H1 (cell line): Measurements from ENCODE around the gene SEC22B. TPM values are rescaled to one million over a fixed set of nuclear protein-coding genes. Genes with fewer than 3 reads are reported as not detected.
"Not testable (repeated sequence)": the region's sequence is repeated elsewhere in the genome, so short reads cannot be mapped to it uniquely, and the experiment has no call there.

Source experiments
- CTCF ChIA-PET: fragments of 300-600 bp; sonication (Branson Sonifier 250); formaldehyde crosslinking; loops from one replicate; lab custom pipeline; 2021; ENCODE audit not compliant: partially characterized antibody; lab: Charles Lee
- POLR2A ChIA-PET: fragments of 300-600 bp; sonication (Branson Sonifier 250); formaldehyde crosslinking; loops from one replicate; lab custom pipeline; 2021; ENCODE audit warnings: inconsistent platforms; ENCODE audit not compliant: partially characterized antibody; lab: Charles Lee
- DNase-seq, 2 experiments: peaks; one replicate each; pipeline versions ENCODE4 v3.0.0 to v3.0.0-alpha.2; 2010 to 2022; ENCODE audit warnings: low spot score in 2 of 2, low read depth in 1 of 2, mixed read lengths in 1 of 2
- FAIRE-seq: peaks from 2 replicates; lab custom pipeline; 2011; peaks lifted over from hg19 to GRCh38; lab: Jason Lieb, UNC
- H2AFZ ChIP-seq: 2 replicates; pipeline ENCODE4 v1.8.1; 2012; ENCODE audit warnings: low read length, inconsistent platforms
- H2AK5ac ChIP-seq: 2 replicates; pipeline ENCODE4 v1.6.1; 2013; ENCODE audit warnings: low read depth, low read length
- H2BK120ac ChIP-seq: replicated peaks from 2 replicates; pipeline ENCODE3; 2013; ENCODE audit warnings: low read depth, low read length, inconsistent platforms
- H2BK12ac ChIP-seq: 2 replicates; pipeline ENCODE4 v1.6.1; 2013; ENCODE audit warnings: low read depth, low read length
- H2BK15ac ChIP-seq: 2 replicates; pipeline ENCODE4 v1.6.1; 2013; ENCODE audit warnings: low read length
- H2BK20ac ChIP-seq: 2 replicates; pipeline ENCODE4 v1.6.1; 2013; ENCODE audit warnings: low read length
- H2BK5ac ChIP-seq: 2 replicates; pipeline ENCODE4 v1.6.1; 2013; ENCODE audit warnings: low read depth, low read length
- H3K14ac ChIP-seq: 2 replicates; pipeline ENCODE4 v1.6.1; 2013; ENCODE audit warnings: inconsistent platforms; ENCODE audit not compliant: insufficient read length
- H3K18ac ChIP-seq: 2 replicates; pipeline ENCODE4 v1.6.1; 2013; ENCODE audit warnings: low read length; ENCODE audit errors: extremely low read depth
- H3K23ac ChIP-seq: 2 replicates; pipeline ENCODE4 v1.6.1; 2013; ENCODE audit warnings: inconsistent platforms; ENCODE audit not compliant: insufficient read length
- H3K23me2 ChIP-seq: 2 replicates; pipeline ENCODE4 v1.6.1; 2013; ENCODE audit warnings: low read depth, low read length
- H3K27ac ChIP-seq: 2 replicates; pipeline ENCODE4 v1.6.1; 2011; ENCODE audit warnings: low read depth, low read length, inconsistent platforms
- H3K27me3 ChIP-seq, 4 experiments: replicated peaks in 1 of 4; 1 replicate in 1 of 4; 2 replicates in 3 of 4; pipeline versions ENCODE4 v1.6.1 to v1.8.1; 2011 to 2013; ENCODE audit warnings: low read length in 3 of 4, mild to moderate bottlenecking in 3 of 4, inconsistent platforms in 2 of 4, mixed read lengths in 2 of 4, moderate library complexity in 1 of 4; ENCODE audit not compliant: control insufficient read depth in 3 of 4, insufficient read depth in 3 of 4; ENCODE audit errors: extremely low read depth in 1 of 4
- H3K36me3 ChIP-seq, 4 experiments: 2 replicates each; pipeline versions ENCODE4 v1.6.1 to v1.8.1; 2011 to 2013; ENCODE audit warnings: mild to moderate bottlenecking in 4 of 4, low read length in 3 of 4, moderate library complexity in 2 of 4, control low read depth in 1 of 4, inconsistent platforms in 1 of 4; ENCODE audit not compliant: insufficient read depth in 4 of 4, control insufficient read depth in 2 of 4
- H3K4ac ChIP-seq: replicated peaks from 2 replicates; pipeline ENCODE3; 2013; ENCODE audit warnings: low read length, low read depth, mixed read lengths, inconsistent platforms; ENCODE audit not compliant: insufficient read length
- H3K4me1 ChIP-seq, 4 experiments: replicated peaks in 1 of 4; 1 replicate in 1 of 4; 2 replicates in 3 of 4; pipeline versions ENCODE4 v1.6.1 to v1.8.1; 2011 to 2013; ENCODE audit warnings: low read length in 3 of 4, inconsistent platforms in 2 of 4, mixed read lengths in 1 of 4; ENCODE audit not compliant: insufficient read depth in 4 of 4, control insufficient read depth in 3 of 4
- H3K4me2 ChIP-seq, 2 experiments: 2 replicates each; pipeline versions ENCODE4 v1.6.1 to v1.8.1; 2011 to 2013; ENCODE audit warnings: low read depth in 2 of 2, low read length in 2 of 2, control low read depth in 1 of 2, inconsistent platforms in 1 of 2, mild to moderate bottlenecking in 1 of 2; ENCODE audit not compliant: insufficient read depth in 1 of 2
- H3K4me3 ChIP-seq, 4 experiments: fragments of 200-600, 300-600 bp in 1 of 4; sonication (generic), shearing (Covaris generic), sonication (Bioruptor Twin) in 1 of 4; 2 replicates each; pipeline versions ENCODE4 v1.5.1 to v1.8.1; 2011 to 2016; ENCODE audit warnings: low read length in 4 of 4, low read depth in 3 of 4, control low read depth in 2 of 4, inconsistent platforms in 2 of 4, mild to moderate bottlenecking in 2 of 4, mixed read lengths in 1 of 4, moderate library complexity in 1 of 4; ENCODE audit not compliant: insufficient read depth in 2 of 4; ENCODE audit errors: extremely low read depth in 1 of 4
- H3K56ac ChIP-seq: replicated peaks from 2 replicates; pipeline ENCODE3; 2013; ENCODE audit warnings: low read depth, mild to moderate bottlenecking, mixed read lengths, low read length, inconsistent platforms; ENCODE audit not compliant: insufficient read length
- H3K79me1 ChIP-seq: 2 replicates; pipeline ENCODE4 v1.6.1; 2013; ENCODE audit warnings: low read depth, low read length, control low read depth
- H3K79me2 ChIP-seq, 2 experiments: 2 replicates each; pipeline versions ENCODE4 v1.6.1 to v1.8.1; 2012 to 2013; ENCODE audit warnings: low read length in 2 of 2, mild to moderate bottlenecking in 2 of 2, inconsistent platforms in 1 of 2; ENCODE audit not compliant: insufficient read depth in 2 of 2, control insufficient read depth in 1 of 2
- H3K9ac ChIP-seq, 4 experiments: replicated peaks in 1 of 4; 1 replicate in 1 of 4; 2 replicates in 3 of 4; pipeline versions ENCODE4 v1.6.1 to v1.8.1; 2011 to 2013; ENCODE audit warnings: low read depth in 3 of 4, low read length in 3 of 4, control low read depth in 2 of 4, mild to moderate bottlenecking in 2 of 4, moderate library complexity in 2 of 4, inconsistent platforms in 1 of 4; ENCODE audit errors: extremely low read depth in 1 of 4
- H3K9me3 ChIP-seq, 2 experiments: 2 replicates each; pipeline versions ENCODE4 v1.6.1 to v1.8.1; 2012 to 2013; ENCODE audit warnings: mild to moderate bottlenecking in 2 of 2, moderate library complexity in 2 of 2, control low read depth in 1 of 2, inconsistent platforms in 1 of 2, low read depth in 1 of 2, low read length in 1 of 2, mixed read lengths in 1 of 2; ENCODE audit not compliant: insufficient read depth in 2 of 2
- H4K20me1 ChIP-seq, 2 experiments: replicated peaks in 1 of 2; 2 replicates each; pipeline versions ENCODE3 to v1.8.1; 2011 to 2013; ENCODE audit warnings: inconsistent platforms in 2 of 2, low read length in 2 of 2, mild to moderate bottlenecking in 1 of 2; ENCODE audit not compliant: insufficient read depth in 2 of 2, control insufficient read depth in 1 of 2
- H4K5ac ChIP-seq: 2 replicates; pipeline ENCODE4 v1.6.1; 2013; ENCODE audit warnings: low read length, low read depth, mixed read lengths, inconsistent platforms; ENCODE audit not compliant: insufficient read length
- H4K8ac ChIP-seq: 2 replicates; pipeline ENCODE4 v1.8.0; 2013; ENCODE audit warnings: mild to moderate bottlenecking, moderate library complexity, low read length, inconsistent platforms; ENCODE audit not compliant: insufficient read depth; ENCODE audit errors: extremely low read depth
- H4K91ac ChIP-seq: replicated peaks from 2 replicates; pipeline ENCODE3; 2013; ENCODE audit warnings: low read length, mixed read lengths, inconsistent platforms; ENCODE audit not compliant: insufficient read length
- WGBS, 2 experiments: shearing (Covaris generic) in 1 of 2; methylation state at CpG; one replicate each; pipeline versions ENCODE4 v1.1.6 to v1.1.7; 2013 to 2015; ENCODE audit warnings: low lambda C conversion rate in 2 of 2, mixed read lengths in 2 of 2, inconsistent platforms in 1 of 2, low coverage in 1 of 2, missing lambda C conversion rate in 1 of 2; ENCODE audit not compliant: insufficient replicate concordance in 2 of 2, insufficient coverage in 1 of 2, insufficient read length in 1 of 2; ENCODE audit errors: extremely low coverage in 1 of 2, missing lambda C conversion rate in 1 of 2; 5-methylcytosine and 5-hydroxymethylcytosine counted together
- polyA plus RNA-seq, 7 experiments: library from polyadenylated mRNA; depleted of rRNA in 3 of 7; stranded (reverse) in 5 of 7; unstranded in 2 of 7; fragments of >200 nt in 5 of 7; fragments of 200-250 nt in 2 of 7; gene quantifications; 1 replicate in 5 of 7; 2 replicates in 1 of 7; 4 replicates in 1 of 7; pipeline versions ENCODE4 v1.2.1 to v1.2.3, GENCODE V29; 2011 to 2013; ENCODE audit warnings: missing spikeins in 2 of 7, mixed read lengths in 2 of 7
- total RNA-seq: library from RNA; stranded (reverse); fragmentation: NEBNext Ultra II Directional; extraction: Animal tissue kit (Norgen Biotek cat#: 25700); gene quantifications from 2 replicates; pipeline ENCODE4 v1.2.1, GENCODE V29; 2021

SEC22B gene
- total and polyA plus RNA-seq, 2 of the 8 experiments (the other 6 are each of a cell fraction or from before 2014, with no cell fraction given): 5.6 to 11.6 TPM

DNA sequence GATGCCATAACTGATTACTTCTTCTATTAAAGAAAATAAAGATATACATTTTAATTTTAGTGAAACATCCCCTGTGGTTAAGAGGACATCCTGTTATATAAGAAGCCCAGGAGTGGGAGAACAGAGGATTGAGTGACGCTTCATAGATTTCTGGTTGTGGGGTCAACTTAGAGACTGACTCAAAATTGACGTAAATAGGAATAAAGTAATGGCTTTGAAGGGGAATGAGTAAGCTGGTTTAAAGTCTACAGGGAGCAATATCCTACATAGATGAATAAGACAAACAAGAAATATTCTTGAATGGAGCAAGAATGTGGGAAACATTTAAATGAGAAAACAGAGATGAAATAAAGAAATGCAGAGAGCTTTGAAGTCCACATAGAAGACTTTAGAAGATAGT lies 60.2 kb downstream of the SEC22B start:
- H3K27me3 ChIP-seq, H2BK5ac ChIP-seq, H3K79me1 ChIP-seq, H4K20me1 ChIP-seq, H2BK120ac ChIP-seq, H3K4me3 ChIP-seq, CTCF ChIA-PET, FAIRE-seq, POLR2A ChIA-PET, H3K14ac ChIP-seq, H4K91ac ChIP-seq, H2BK20ac ChIP-seq, H3K27ac ChIP-seq, H4K8ac ChIP-seq, H3K23me2 ChIP-seq, H3K4ac ChIP-seq, H2BK12ac ChIP-seq, H3K18ac ChIP-seq, DNase-seq, H2AK5ac ChIP-seq, H2AFZ ChIP-seq, H3K4me1 ChIP-seq, H3K36me3 ChIP-seq, H3K56ac ChIP-seq, H4K5ac ChIP-seq, H3K4me2 ChIP-seq, H3K9ac ChIP-seq, H3K79me2 ChIP-seq, H3K9me3 ChIP-seq, H3K23ac ChIP-seq, H2BK15ac ChIP-seq: not testable (repeated sequence)
- WGBS, 2 experiments: 91% methylated on average over 2 of the region's 2 CpGs; no CpG with 5 or more reads in 1 of the 2 experiments

DNA sequence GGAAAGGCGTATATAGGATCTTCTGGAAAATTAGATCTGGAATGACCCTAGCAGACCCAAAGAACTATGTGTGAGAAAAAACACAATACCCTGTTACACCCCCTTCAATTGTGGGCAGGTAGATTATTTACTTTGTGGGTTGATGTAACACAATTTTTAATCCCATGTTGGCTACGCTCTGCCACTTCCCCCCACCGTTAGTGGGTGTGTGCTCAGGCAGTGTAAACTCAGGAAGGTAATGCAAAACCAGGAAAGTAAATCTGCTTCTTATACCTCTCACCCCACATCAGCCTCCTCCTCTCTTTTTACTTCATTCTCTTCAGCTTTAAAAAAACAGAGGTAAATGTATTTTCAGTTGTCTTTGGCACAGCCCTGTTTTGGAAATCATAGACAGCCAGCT lies 63.2 kb downstream of the SEC22B start:
- H3K4ac ChIP-seq, H3K56ac ChIP-seq, CTCF ChIA-PET, H3K9me3 ChIP-seq, H3K4me2 ChIP-seq, FAIRE-seq, H4K20me1 ChIP-seq, H3K79me1 ChIP-seq, H2BK15ac ChIP-seq, H2BK120ac ChIP-seq, H2AFZ ChIP-seq, H3K23ac ChIP-seq, H3K79me2 ChIP-seq, H3K4me1 ChIP-seq, H3K4me3 ChIP-seq, H3K14ac ChIP-seq, H3K18ac ChIP-seq, H2BK12ac ChIP-seq, H2AK5ac ChIP-seq, H4K8ac ChIP-seq, POLR2A ChIA-PET, H2BK20ac ChIP-seq, H4K91ac ChIP-seq, H3K23me2 ChIP-seq, H3K9ac ChIP-seq, H3K27ac ChIP-seq, H4K5ac ChIP-seq, H2BK5ac ChIP-seq, H3K27me3 ChIP-seq, DNase-seq, H3K36me3 ChIP-seq: not testable (repeated sequence)
- WGBS, 2 experiments: 100% methylated on average over 2 of the region's 3 CpGs; no CpG with 5 or more reads in 1 of the 2 experiments
